ENCODE data around the gene BLOC1S4. TPM values are rescaled to one million over a fixed set of nuclear protein-coding genes. Genes with fewer than 3 reads are reported as not detected.
"Not testable (repeated sequence)": the region's sequence is repeated elsewhere in the genome, so short reads cannot be mapped to it uniquely, and the experiment has no call there.

Gene BLOC1S4, protein sequence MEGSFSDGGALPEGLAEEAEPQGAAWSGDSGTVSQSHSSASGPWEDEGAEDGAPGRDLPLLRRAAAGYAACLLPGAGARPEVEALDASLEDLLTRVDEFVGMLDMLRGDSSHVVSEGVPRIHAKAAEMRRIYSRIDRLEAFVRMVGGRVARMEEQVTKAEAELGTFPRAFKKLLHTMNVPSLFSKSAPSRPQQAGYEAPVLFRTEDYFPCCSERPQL
- 23.8 and 25.1 TPM in 2 replicates for total RNA-seq
- long read RNA-seq, partial matches to known transcripts, result 0 of 4 reads
- long read RNA-seq, other reads (novel, unspliced or antisense), result 0 of 4 reads

DNA sequence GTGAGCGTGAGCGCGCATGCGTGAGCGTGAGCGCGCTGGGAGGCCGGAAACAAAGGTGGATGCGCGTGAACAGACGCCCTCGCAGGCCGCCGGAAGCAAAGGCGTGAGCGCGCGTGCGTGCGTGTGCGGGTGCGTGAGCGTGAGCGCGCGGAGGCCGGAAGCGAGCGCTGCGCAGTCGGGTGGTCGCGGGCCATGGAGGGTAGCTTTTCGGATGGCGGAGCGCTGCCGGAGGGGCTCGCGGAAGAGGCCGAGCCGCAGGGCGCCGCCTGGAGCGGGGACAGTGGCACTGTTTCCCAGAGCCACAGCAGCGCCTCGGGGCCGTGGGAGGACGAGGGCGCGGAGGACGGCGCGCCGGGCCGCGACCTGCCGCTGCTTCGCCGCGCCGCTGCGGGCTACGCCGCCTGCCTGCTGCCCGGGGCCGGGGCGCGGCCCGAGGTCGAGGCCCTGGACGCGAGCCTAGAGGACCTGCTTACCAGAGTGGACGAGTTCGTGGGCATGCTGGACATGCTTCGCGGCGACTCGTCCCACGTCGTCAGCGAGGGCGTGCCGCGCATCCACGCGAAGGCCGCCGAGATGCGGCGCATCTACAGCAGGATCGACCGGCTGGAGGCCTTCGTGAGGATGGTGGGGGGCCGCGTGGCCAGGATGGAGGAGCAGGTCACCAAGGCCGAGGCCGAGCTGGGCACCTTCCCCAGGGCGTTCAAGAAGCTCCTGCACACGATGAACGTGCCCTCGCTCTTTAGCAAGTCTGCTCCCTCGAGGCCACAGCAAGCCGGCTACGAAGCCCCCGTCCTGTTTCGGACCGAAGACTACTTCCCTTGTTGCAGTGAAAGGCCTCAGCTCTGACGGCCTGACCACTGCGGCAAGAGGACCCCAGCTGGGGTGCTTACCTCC, at the start of gene BLOC1S4:
Gene BLOC1S4 (plus strand): TSS at position 157 of the 894 bp plus-strand sequence. CDS start 36 bp downstream, at position 193.
- DNase-seq (ENCODE audit: low read depth, low spot score), result peak; percentile 83
- H3K27ac Mint-ChIP-seq (ENCODE audit: unreplicated experiment), result peak within 1 kb of the TSS; percentile 71
- H3K9me3 Mint-ChIP-seq, result no peaks in the 10 kb centered on the region
- H3K36me3 Mint-ChIP-seq (ENCODE audit: low read depth), result peaks cover 3% of the 10 kb centered on the region
- H3K4me1 Mint-ChIP-seq, result peaks cover 27% of the 10 kb centered on the region
- TF ChIP-seq, protein P1, sequence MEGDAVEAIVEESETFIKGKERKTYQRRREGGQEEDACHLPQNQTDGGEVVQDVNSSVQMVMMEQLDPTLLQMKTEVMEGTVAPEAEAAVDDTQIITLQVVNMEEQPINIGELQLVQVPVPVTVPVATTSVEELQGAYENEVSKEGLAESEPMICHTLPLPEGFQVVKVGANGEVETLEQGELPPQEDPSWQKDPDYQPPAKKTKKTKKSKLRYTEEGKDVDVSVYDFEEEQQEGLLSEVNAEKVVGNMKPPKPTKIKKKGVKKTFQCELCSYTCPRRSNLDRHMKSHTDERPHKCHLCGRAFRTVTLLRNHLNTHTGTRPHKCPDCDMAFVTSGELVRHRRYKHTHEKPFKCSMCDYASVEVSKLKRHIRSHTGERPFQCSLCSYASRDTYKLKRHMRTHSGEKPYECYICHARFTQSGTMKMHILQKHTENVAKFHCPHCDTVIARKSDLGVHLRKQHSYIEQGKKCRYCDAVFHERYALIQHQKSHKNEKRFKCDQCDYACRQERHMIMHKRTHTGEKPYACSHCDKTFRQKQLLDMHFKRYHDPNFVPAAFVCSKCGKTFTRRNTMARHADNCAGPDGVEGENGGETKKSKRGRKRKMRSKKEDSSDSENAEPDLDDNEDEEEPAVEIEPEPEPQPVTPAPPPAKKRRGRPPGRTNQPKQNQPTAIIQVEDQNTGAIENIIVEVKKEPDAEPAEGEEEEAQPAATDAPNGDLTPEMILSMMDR (conservative IDR thresholded peaks at IDR 0.05), result peak; percentile 36
- H3K27me3 Mint-ChIP-seq (ENCODE audit: low read depth), result peaks cover 28% of the 10 kb centered on the region
- H3K4me3 Mint-ChIP-seq, result peak within 1 kb of the TSS; percentile 93

GRCh38 chr4:6668391-6668790, 47.6 kb upstream of the BLOC1S4 start:
- Mint-ChIP-seq H3K9me3 (no peaks in the 10 kb centered on the region), H3K27ac (ENCODE audit: unreplicated experiment) (no peak overlapping the region)

DNA sequence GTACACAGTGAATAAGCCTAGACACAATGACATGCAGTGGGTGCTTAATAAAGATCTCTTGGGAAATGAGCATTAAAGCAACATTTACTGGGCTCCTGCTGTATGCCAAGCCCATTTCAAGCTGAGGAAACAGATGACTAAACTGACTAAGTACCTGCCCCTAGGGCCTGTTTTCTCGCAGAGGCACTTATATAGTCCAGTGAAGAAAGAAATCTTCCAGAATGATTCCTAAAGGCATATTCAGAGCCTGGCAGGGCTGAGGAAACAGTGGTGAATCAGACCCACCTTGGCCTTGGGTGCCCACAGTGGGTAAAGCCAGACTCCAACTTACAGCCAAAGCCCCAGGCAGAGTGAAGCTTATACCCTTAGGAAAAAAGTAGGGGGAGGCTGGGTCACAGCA, 44.3 kb upstream of the BLOC1S4 start:
- Mint-ChIP-seq H3K4me3 (peak overlapping the region; percentile 63), H3K27me3 (ENCODE audit: low read depth) (no peaks in the 10 kb centered on the region), H3K9me3 (no peaks in the 10 kb centered on the region), H3K36me3 (ENCODE audit: low read depth) (peaks cover 17% of the 10 kb centered on the region), H3K27ac (ENCODE audit: unreplicated experiment) (no peak overlapping the region), H3K4me1 (peaks cover 32% of the 10 kb centered on the region)
- DNase-seq (ENCODE audit: low read depth, low spot score), result no peak
- TF ChIP-seq, protein P1 (conservative IDR thresholded peaks at IDR 0.05), result no peak

More at GRCh38 chr4:6668391-6668790, 47.6 kb upstream of the BLOC1S4 start:
- Mint-ChIP-seq H3K4me1 (peaks cover 4% of the 10 kb centered on the region), H3K27me3 (ENCODE audit: low read depth) (no peaks in the 10 kb centered on the region), H3K36me3 (ENCODE audit: low read depth) (peaks cover 6% of the 10 kb centered on the region), H3K4me3 (no peak overlapping the region)
- DNase-seq (ENCODE audit: low read depth, low spot score), result no peak
- TF ChIP-seq, protein P1 (conservative IDR thresholded peaks at IDR 0.05), result no peak

GRCh38 chr4:6672131-6672530, 43.8 kb upstream of the BLOC1S4 start:
- Mint-ChIP-seq H3K4me3 (peak overlapping the region; percentile 63), H3K27me3 (ENCODE audit: low read depth) (no peaks in the 10 kb centered on the region), H3K4me1 (peaks cover 35% of the 10 kb centered on the region), H3K9me3 (no peaks in the 10 kb centered on the region), H3K27ac (ENCODE audit: unreplicated experiment) (no peak overlapping the region), H3K36me3 (ENCODE audit: low read depth) (peaks cover 19% of the 10 kb centered on the region)
- TF ChIP-seq, protein P1 (conservative IDR thresholded peaks at IDR 0.05), result no peak
- DNase-seq (ENCODE audit: low read depth, low spot score), result no peak

DNA sequence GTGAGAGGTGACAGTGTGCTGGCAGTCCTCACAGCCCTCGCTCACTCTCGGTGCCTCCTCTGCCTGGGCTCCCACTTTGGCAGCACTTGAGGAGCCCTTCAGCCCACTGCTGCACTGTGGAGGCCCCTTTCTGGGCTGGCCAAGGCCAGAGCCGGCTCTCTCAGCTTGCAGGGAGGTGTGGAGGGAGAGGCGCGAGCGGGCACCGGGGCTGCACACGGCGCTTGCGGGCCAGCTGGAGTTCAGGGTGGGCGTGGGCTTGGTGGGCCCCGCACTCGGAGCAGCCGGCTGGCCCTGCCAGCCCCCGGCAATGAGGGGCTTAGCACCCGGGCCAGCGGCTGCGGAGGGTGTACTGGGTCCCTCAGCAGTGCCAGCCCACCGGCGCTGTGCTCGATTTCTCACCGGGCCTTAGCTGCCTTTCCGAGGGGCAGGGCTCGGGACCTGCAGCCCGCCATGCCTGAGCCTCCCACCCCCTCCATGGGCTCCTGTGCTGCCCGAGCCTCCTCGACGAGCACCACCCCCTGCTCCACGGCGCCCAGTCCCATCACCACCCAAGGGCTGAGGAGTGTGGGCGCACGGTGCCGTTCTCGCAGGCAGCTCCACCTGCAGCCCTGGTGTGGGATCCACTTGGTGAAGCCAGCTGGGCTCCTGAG, 43.3 kb upstream of the BLOC1S4 start:
- H3K27me3 Mint-ChIP-seq (ENCODE audit: low read depth); DNase-seq (ENCODE audit: low read depth, low spot score); H3K4me3 Mint-ChIP-seq; H3K9me3 Mint-ChIP-seq; H3K27ac Mint-ChIP-seq (ENCODE audit: unreplicated experiment): not testable (repeated sequence)
- Mint-ChIP-seq H3K4me1 (peaks cover 41% of the 10 kb centered on the region), H3K36me3 (ENCODE audit: low read depth) (peaks cover 22% of the 10 kb centered on the region)

- Mint-ChIP-seq H3K4me3 (peak overlapping the region; percentile 91), H3K4me1 (peaks cover 42% of the 10 kb centered on the region), H3K27ac (ENCODE audit: unreplicated experiment) (peak overlapping the region; percentile 99), H3K36me3 (ENCODE audit: low read depth) (peaks cover 23% of the 10 kb centered on the region)
- H3K9me3 Mint-ChIP-seq; DNase-seq (ENCODE audit: low read depth, low spot score); H3K27me3 Mint-ChIP-seq (ENCODE audit: low read depth): not testable (repeated sequence)
Measured at GRCh38 chr4:6673191-6673659, 42.7 kb upstream of the BLOC1S4 start.
